Hepatocyte (in vitro differentiated cells): ENCODE data around the gene POLR1B.

Source experiments
- CTCF ChIP-seq: fragments of 200-600 bp; sonication (generic); IDR thresholded peaks from 2 replicates; pipeline ENCODE4 v1.5.1; 2016; ENCODE audit warnings: antibody characterized with exemption, mild to moderate bottlenecking; ENCODE audit not compliant: poor library complexity
- EZH2 ChIP-seq: fragments of 200-600 bp; sonication (generic); IDR thresholded peaks from 2 replicates; pipeline ENCODE4 v1.6.1; 2016; ENCODE audit warnings: antibody characterized with exemption, mild to moderate bottlenecking, borderline replicate concordance

- TF ChIP-seq CTCF (no peak), EZH2 (no peak)
Measured at GRCh38 chr2:112623913-112624777, 81.9 kb downstream of the POLR1B start.
